ENCODE data around the gene PRSS22.
A peak's percentile ranks its signal among the peaks of the same experiment; 100 is the strongest.

The PRSS22 gene

GRCh38 chr16:2858245-2859025 lies 465 bp upstream of the PRSS22 start:
- peak overlapping the region; percentile 83 for H2AFZ ChIP-seq (ENCODE audit: low read length)
- H3K27me3 ChIP-seq (ENCODE audit: control insufficient read depth in 3 of 3, insufficient read depth in 3 of 3, low read depth in 1 of 3, low read length in 3 of 3): peaks cover 13 to 41% (median 32%) of the 10 kb centered on the region in 3 experiments
- H3K14ac ChIP-seq (ENCODE audit: low read length): no peak overlapping the region
- no peak overlapping the region for H2BK15ac ChIP-seq (ENCODE audit: low read length)
- H4K91ac ChIP-seq (ENCODE audit: low read depth, low read length, poor library complexity): no peak overlapping the region
- H3K9ac ChIP-seq (ENCODE audit: low read depth, low read length, poor library complexity): no peak overlapping the region
- H3K27ac ChIP-seq (replicated peaks; ENCODE audit: low read length): no peak overlapping the region
- no peak overlapping the region for H3K4ac ChIP-seq (ENCODE audit: low read length)
- no peak overlapping the region for H3K4me2 ChIP-seq (ENCODE audit: insufficient read depth, low read length, poor library complexity, severe bottlenecking)
- H2AK5ac ChIP-seq (ENCODE audit: low read depth, low read length): no peak overlapping the region
- no peak overlapping the region for H2BK5ac ChIP-seq (ENCODE audit: low read length)
- H3K4me1 ChIP-seq (ENCODE audit: control insufficient read depth in 2 of 2, insufficient read depth in 1 of 2, low read depth in 1 of 2, low read length in 2 of 2): no peaks in the 10 kb centered on the region
- no peak overlapping the region for H4K8ac ChIP-seq (ENCODE audit: low read depth, low read length)
- H3K9me3 ChIP-seq (replicated peaks in 1 of 2; ENCODE audit: control insufficient read depth in 2 of 2, insufficient read depth in 1 of 2, low read depth in 1 of 2, low read length in 2 of 2): peaks cover 2 to 14% of the 10 kb centered on the region in 2 donors
- no peak for DNase-seq (ENCODE audit: low spot score)
- H3K79me1 ChIP-seq (ENCODE audit: low read depth, low read length): no peaks in the 10 kb centered on the region
- H3K36me3 ChIP-seq (replicated peaks in 1 of 2; ENCODE audit: control insufficient read depth in 2 of 2, insufficient read depth in 2 of 2, low read length in 2 of 2): no peaks in the 10 kb centered on the region
- H3K23ac ChIP-seq (ENCODE audit: low read depth, low read length, poor library complexity): no peak overlapping the region
- H3K18ac ChIP-seq (ENCODE audit: low read length): peak overlapping the region; percentile 38
- no peak overlapping the region for H2BK12ac ChIP-seq (ENCODE audit: low read length)
- H2BK120ac ChIP-seq (ENCODE audit: low read depth, low read length): no peak overlapping the region
- WGBS, 2 donors (ENCODE audit: extremely low coverage in 2 of 2, insufficient read length in 2 of 2, insufficient replicate concordance in 1 of 2): no CpG with 5 or more reads among the region's 23 CpGs
- H3K4me3 ChIP-seq (ENCODE audit: low read length in 2 of 2): no peak overlapping the region

DNA sequence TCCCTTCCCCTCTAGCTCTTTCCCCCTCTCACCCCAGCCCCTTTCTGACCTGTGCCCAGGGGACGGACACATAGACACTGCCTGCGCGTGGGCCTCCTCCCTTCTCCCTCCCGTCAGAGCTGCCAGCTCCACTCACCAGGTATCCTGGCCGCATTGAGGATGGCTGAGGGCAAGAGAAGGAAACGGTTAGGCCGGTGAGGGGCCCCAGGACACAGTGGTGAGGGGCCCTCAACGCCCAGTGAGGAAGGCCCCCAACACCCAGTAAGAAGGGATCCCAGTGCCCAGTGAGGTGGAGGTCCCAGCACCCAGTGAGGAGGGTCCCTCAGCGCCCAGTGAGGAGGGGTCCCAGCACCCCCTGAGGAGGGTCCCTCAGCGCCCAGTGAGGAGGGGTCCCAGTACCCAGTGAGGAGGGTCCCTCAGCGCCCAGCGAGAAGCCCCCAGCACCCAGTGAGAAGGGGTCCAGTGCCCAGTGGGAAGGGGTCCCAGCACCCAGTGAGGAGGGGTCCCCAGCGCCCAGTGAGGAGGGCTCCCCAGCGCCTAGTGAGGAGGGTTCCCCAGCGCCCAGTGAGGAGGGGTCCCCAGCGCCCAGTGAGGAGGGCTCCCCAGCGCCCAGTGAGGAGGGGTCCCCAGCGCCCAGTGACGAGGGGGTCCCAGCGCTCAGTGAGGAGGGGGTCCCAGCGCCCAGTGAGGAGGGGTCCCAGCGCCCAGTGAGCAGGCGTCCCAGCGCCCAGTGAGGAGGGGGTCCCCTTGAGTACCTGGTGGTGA lies 1.1 kb downstream of the PRSS22 start:
- no peak overlapping the region for H3K27ac ChIP-seq (replicated peaks; ENCODE audit: low read length)
- no peak overlapping the region for H3K9ac ChIP-seq (ENCODE audit: low read depth, low read length, poor library complexity)
- no peaks in the 10 kb centered on the region for H3K79me1 ChIP-seq (ENCODE audit: low read depth, low read length)
- DNase-seq (ENCODE audit: low spot score): no peak
- H3K14ac ChIP-seq (ENCODE audit: low read length): peak overlapping the region; percentile 56
- no peak overlapping the region for H3K4me2 ChIP-seq (ENCODE audit: insufficient read depth, low read length, poor library complexity, severe bottlenecking)
- no peak overlapping the region for H2BK120ac ChIP-seq (ENCODE audit: low read depth, low read length)
- no peak overlapping the region for H3K4ac ChIP-seq (ENCODE audit: low read length)
- H2AK5ac ChIP-seq (ENCODE audit: low read depth, low read length): no peak overlapping the region
- H2BK12ac ChIP-seq (ENCODE audit: low read length): no peak overlapping the region
- WGBS, 2 donors (ENCODE audit: extremely low coverage in 2 of 2, insufficient read length in 2 of 2, insufficient replicate concordance in 1 of 2): no CpG with 5 or more reads among the region's 24 CpGs
- H3K27me3 ChIP-seq (ENCODE audit: control insufficient read depth in 3 of 3, insufficient read depth in 3 of 3, low read depth in 1 of 3, low read length in 3 of 3): peaks cover 13 to 41% (median 32%) of the 10 kb centered on the region in 3 experiments
- H3K4me3 ChIP-seq (ENCODE audit: low read length in 2 of 2): peak overlapping the region in 1 of 2 donors; percentile 19
- H3K4me1 ChIP-seq (ENCODE audit: control insufficient read depth in 2 of 2, insufficient read depth in 1 of 2, low read depth in 1 of 2, low read length in 2 of 2): no peaks in the 10 kb centered on the region
- H2BK5ac ChIP-seq (ENCODE audit: low read length): no peak overlapping the region
- H4K8ac ChIP-seq (ENCODE audit: low read depth, low read length): no peak overlapping the region
- H3K23ac ChIP-seq (ENCODE audit: low read depth, low read length, poor library complexity): peak overlapping the region; percentile 55
- H3K9me3 ChIP-seq (replicated peaks in 1 of 2; ENCODE audit: control insufficient read depth in 2 of 2, insufficient read depth in 1 of 2, low read depth in 1 of 2, low read length in 2 of 2): peaks cover 4 to 14% of the 10 kb centered on the region in 2 donors
- no peak overlapping the region for H4K91ac ChIP-seq (ENCODE audit: low read depth, low read length, poor library complexity)
- H3K36me3 ChIP-seq (replicated peaks in 1 of 2; ENCODE audit: control insufficient read depth in 2 of 2, insufficient read depth in 2 of 2, low read length in 2 of 2): no peaks in the 10 kb centered on the region
- H2BK15ac ChIP-seq (ENCODE audit: low read length): no peak overlapping the region
- H3K18ac ChIP-seq (ENCODE audit: low read length): no peak overlapping the region
- H2AFZ ChIP-seq (ENCODE audit: low read length): no peak overlapping the region

DNA sequence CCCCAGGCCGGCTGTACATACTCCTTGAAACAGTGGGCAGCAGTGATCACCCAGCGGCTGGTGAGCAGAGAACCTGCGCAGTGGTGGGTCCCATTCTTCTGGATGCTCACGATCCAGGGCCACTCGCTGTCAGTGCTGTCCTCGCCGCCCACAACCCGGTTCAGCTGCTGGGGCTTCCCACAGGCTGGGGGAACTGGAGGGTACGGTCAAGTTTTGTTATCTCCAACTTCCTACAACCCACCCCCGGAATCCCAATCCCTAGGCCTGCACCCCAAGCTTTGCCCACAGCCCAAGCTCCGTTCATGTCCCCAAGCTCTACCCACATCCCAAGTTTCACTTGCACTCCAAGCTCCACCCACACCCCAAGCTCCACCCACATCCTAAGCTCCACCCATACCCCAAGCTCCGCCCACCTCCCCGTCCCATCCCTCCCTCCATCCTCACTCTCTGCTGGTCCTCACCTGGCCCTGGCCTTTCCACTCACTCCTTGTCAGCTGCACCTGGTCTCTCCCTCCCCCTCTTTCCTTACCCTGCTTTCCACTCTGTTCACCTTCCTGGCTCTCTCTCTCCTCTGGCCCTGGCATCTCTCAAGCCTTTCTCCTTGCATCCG lies 1.8 kb downstream of the PRSS22 start:
- H2BK12ac ChIP-seq (ENCODE audit: low read length): no peak overlapping the region
- H2BK5ac ChIP-seq (ENCODE audit: low read length): no peak overlapping the region
- H3K79me1 ChIP-seq (ENCODE audit: low read depth, low read length): no peaks in the 10 kb centered on the region
- no peaks in the 10 kb centered on the region for H3K36me3 ChIP-seq (replicated peaks in 1 of 2; ENCODE audit: control insufficient read depth in 2 of 2, insufficient read depth in 2 of 2, low read length in 2 of 2)
- no peak overlapping the region for H2AFZ ChIP-seq (ENCODE audit: low read length)
- H3K4me2 ChIP-seq (ENCODE audit: insufficient read depth, low read length, poor library complexity, severe bottlenecking): no peak overlapping the region
- no peak overlapping the region for H3K23ac ChIP-seq (ENCODE audit: low read depth, low read length, poor library complexity)
- H3K4ac ChIP-seq (ENCODE audit: low read length): no peak overlapping the region
- no peak overlapping the region for H3K14ac ChIP-seq (ENCODE audit: low read length)
- peaks cover 4 to 14% of the 10 kb centered on the region in 2 donors for H3K9me3 ChIP-seq (replicated peaks in 1 of 2; ENCODE audit: control insufficient read depth in 2 of 2, insufficient read depth in 1 of 2, low read depth in 1 of 2, low read length in 2 of 2)
- H2AK5ac ChIP-seq (ENCODE audit: low read depth, low read length): no peak overlapping the region
- H4K8ac ChIP-seq (ENCODE audit: low read depth, low read length): no peak overlapping the region
- no peak overlapping the region for H3K9ac ChIP-seq (ENCODE audit: low read depth, low read length, poor library complexity)
- no peak overlapping the region for H2BK15ac ChIP-seq (ENCODE audit: low read length)
- DNase-seq (ENCODE audit: low spot score): no peak
- no peak overlapping the region for H2BK120ac ChIP-seq (ENCODE audit: low read depth, low read length)
- H3K27ac ChIP-seq (replicated peaks; ENCODE audit: low read length): no peak overlapping the region
- WGBS, 2 donors (ENCODE audit: extremely low coverage in 2 of 2, insufficient read length in 2 of 2, insufficient replicate concordance in 1 of 2): no CpG with 5 or more reads among the region's 14 CpGs
- H3K4me3 ChIP-seq (ENCODE audit: low read length in 2 of 2): peak overlapping the region in 1 of 2 donors; percentile 19
- H3K4me1 ChIP-seq (ENCODE audit: control insufficient read depth in 2 of 2, insufficient read depth in 1 of 2, low read depth in 1 of 2, low read length in 2 of 2): no peaks in the 10 kb centered on the region
- H3K27me3 ChIP-seq (ENCODE audit: control insufficient read depth in 3 of 3, insufficient read depth in 3 of 3, low read depth in 1 of 3, low read length in 3 of 3): peaks cover 13 to 41% (median 32%) of the 10 kb centered on the region in 3 experiments
- H3K18ac ChIP-seq (ENCODE audit: low read length): no peak overlapping the region
- H4K91ac ChIP-seq (ENCODE audit: low read depth, low read length, poor library complexity): no peak overlapping the region

- WGBS, 2 donors (ENCODE audit: extremely low coverage in 2 of 2, insufficient read length in 2 of 2, insufficient replicate concordance in 1 of 2): no CpG with 5 or more reads among the region's 6 CpGs
- Histone ChIP-seq H3K4me3 (ENCODE audit: low read length in 2 of 2) (no peak overlapping the region), H2BK5ac (ENCODE audit: low read length) (no peak overlapping the region), H2AFZ (ENCODE audit: low read length) (no peak overlapping the region), H3K27me3 (ENCODE audit: control insufficient read depth in 3 of 3, insufficient read depth in 3 of 3, low read depth in 1 of 3, low read length in 3 of 3) (peaks cover 13 to 41% (median 32%) of the 10 kb centered on the region in 3 experiments), H2BK120ac (ENCODE audit: low read depth, low read length) (no peak overlapping the region), H3K9me3 (replicated peaks in 1 of 2; ENCODE audit: control insufficient read depth in 2 of 2, insufficient read depth in 1 of 2, low read depth in 1 of 2, low read length in 2 of 2) (peaks cover 4 to 14% of the 10 kb centered on the region in 2 donors), H3K79me1 (ENCODE audit: low read depth, low read length) (no peaks in the 10 kb centered on the region), H3K18ac (ENCODE audit: low read length) (no peak overlapping the region), H3K14ac (ENCODE audit: low read length) (no peak overlapping the region), H3K9ac (ENCODE audit: low read depth, low read length, poor library complexity) (no peak overlapping the region), H3K36me3 (replicated peaks in 1 of 2; ENCODE audit: control insufficient read depth in 2 of 2, insufficient read depth in 2 of 2, low read length in 2 of 2) (no peaks in the 10 kb centered on the region), H3K4me1 (ENCODE audit: control insufficient read depth in 2 of 2, insufficient read depth in 1 of 2, low read depth in 1 of 2, low read length in 2 of 2) (no peaks in the 10 kb centered on the region), H2BK12ac (ENCODE audit: low read length) (no peak overlapping the region), H3K27ac (replicated peaks; ENCODE audit: low read length) (no peak overlapping the region), H3K23ac (ENCODE audit: low read depth, low read length, poor library complexity) (no peak overlapping the region), H3K4ac (ENCODE audit: low read length) (no peak overlapping the region), H4K8ac (ENCODE audit: low read depth, low read length) (no peak overlapping the region), H2BK15ac (ENCODE audit: low read length) (no peak overlapping the region), H3K4me2 (ENCODE audit: insufficient read depth, low read length, poor library complexity, severe bottlenecking) (no peak overlapping the region), H4K91ac (ENCODE audit: low read depth, low read length, poor library complexity) (no peak overlapping the region), H2AK5ac (ENCODE audit: low read depth, low read length) (no peak overlapping the region)
- DNase-seq (ENCODE audit: low spot score): no peak
These were observed 2.4 kb downstream of the PRSS22 start for GRCh38 chr16:2855536-2855935.
